IPS-18c (cell line): ENCODE measurements around the gene HSBP1.

ENCODE experiments used
- H3K4me3 ChIP-seq: 2 replicates; pipeline ENCODE4 v1.7.0; 2013; ENCODE audit warnings: low read depth, mild to moderate bottlenecking, low read length, moderate library complexity; ENCODE audit not compliant: insufficient read depth
- H3K9me3 ChIP-seq: one replicate; pipeline ENCODE4 v1.6.1; 2013; ENCODE audit warnings: mild to moderate bottlenecking, low read length, moderate library complexity; ENCODE audit not compliant: control insufficient read depth, insufficient read depth

The HSBP1 gene

GRCh38 chr16:83851473-83851872 is 43.7 kb downstream of the HSBP1 start:
- Histone ChIP-seq H3K9me3 (no peaks in the 10 kb centered on the region), H3K4me3 (no peak overlapping the region)

DNA sequence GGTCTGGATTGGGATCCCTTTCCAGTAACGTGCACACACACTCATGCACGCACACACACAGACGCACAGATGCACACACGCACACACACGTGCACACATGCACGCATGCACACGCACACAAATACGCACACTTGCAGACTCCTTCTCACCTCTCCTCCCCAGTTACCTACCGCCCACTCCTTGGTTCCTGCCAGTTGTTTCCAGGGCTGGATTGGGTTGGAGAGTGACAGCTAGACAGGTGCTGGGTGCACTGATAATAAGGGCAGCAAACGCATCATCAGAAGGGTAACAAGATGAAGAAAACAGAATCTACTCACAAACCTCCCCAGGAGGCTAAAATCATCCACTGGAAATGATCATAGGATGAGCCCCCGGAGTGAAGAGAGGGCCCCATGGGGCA is 45.0 kb downstream of the HSBP1 start:
- Histone ChIP-seq H3K4me3 (no peak overlapping the region), H3K9me3 (no peaks in the 10 kb centered on the region)

DNA sequence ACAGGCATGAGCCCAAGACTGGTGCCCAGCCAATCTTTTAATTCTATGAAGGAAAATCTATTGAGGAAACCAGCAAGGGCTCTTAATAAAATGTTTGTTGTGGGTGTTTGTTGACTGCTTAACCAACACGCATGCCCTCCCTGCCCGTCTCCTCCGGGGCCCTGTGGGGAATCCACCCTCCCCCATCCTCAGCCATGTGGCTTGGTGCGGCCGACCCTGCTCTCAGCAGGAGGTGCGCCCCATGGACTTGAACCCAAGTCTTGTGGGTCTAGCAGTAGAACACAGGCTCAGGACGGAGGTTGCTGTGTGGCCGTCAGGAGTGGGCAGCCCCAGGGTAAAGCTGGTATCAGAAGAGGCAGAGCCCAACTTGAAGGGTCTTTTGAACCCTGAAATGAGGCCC is 46.1 kb downstream of the HSBP1 start:
- Histone ChIP-seq H3K9me3 (no peaks in the 10 kb centered on the region), H3K4me3 (no peak overlapping the region)

GRCh38 chr16:83854420-83854819 is 46.6 kb downstream of the HSBP1 start:
- no peaks in the 10 kb centered on the region for H3K9me3 ChIP-seq

GRCh38 chr16:83856792-83857191 is 49.0 kb downstream of the HSBP1 start:
- no peaks in the 10 kb centered on the region for H3K9me3 ChIP-seq
- no peak overlapping the region for H3K4me3 ChIP-seq

More at GRCh38 chr16:83854420-83854819, 46.6 kb downstream of the HSBP1 start:
- no peak overlapping the region for H3K4me3 ChIP-seq

- Histone ChIP-seq H3K4me3 (no peak overlapping the region), H3K9me3 (no peaks in the 10 kb centered on the region)
Observed at GRCh38 chr16:83859265-83859664, 51.5 kb downstream of the HSBP1 start.

DNA sequence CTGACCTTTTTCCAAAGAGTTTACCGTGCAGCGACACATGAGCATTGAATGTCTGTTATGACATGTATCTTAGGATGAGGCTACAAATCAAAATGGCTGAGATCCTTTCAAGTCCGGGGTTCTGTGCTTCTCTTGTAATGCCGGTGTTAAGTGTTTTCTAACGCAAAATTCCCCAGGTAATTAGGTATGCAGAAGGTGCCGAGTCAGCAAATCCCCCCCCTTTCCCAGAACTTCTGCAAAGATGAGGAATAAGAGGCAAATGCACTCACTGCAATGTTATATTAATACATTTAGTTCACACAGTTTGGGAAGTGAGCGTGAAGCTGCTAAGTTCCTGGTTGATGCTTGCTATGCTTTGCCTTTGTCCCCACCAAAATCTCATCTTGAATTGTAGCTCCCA is 54.9 kb downstream of the HSBP1 start:
- Histone ChIP-seq H3K4me3 (no peak overlapping the region), H3K9me3 (no peaks in the 10 kb centered on the region)

DNA sequence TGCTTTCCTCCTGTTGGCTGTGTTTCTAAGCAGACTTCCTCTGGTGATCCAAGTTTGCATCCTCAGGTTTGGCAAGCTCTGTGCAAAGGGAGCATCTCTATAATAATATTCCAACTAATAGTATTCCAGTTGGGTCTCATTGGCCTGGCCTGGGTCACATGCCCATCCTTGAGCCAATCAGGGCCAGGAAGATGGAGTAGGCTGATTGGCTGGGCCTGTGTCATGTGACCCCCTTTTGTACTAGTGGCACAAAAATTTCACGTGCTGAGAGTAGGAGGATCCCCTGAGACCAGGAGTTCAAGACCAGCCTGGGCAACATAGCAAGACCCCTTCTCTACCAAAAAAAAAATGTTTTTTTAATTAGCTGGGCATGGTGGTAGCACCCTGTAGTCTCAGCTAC is 55.9 kb downstream of the HSBP1 start:
- H3K9me3 ChIP-seq = no peaks in the 10 kb centered on the region
- H3K4me3 ChIP-seq = no peak overlapping the region; the same call in 1 of the 2 replicates
